HCT116 (cell line): Measurements from ENCODE around the gene CFAP54. TPM values are rescaled to one million over a fixed set of nuclear protein-coding genes. Genes with fewer than 3 reads are reported as not detected.

Experiments used
- ATAC-seq: fragments of 200-7000 bp; cut with Tn5 transposase; 2 replicates; pipeline ENCODE4 v1.9.1; 2020; ENCODE audit warnings: mild to moderate bottlenecking, moderate library complexity
- BruUV-seq: library from RNA; stranded (reverse); fragments of 400-500 nt; replicated peaks from 2 replicates; lab custom pipeline; 2021; lab: Mats Ljungman, UMichigan
- CTCF ChIA-PET: fragments of 300-600 bp; sonication (Branson Sonifier 250); formaldehyde crosslinking; loops from one replicate; lab custom pipeline; 2021; ENCODE audit warnings: antibody characterized with exemption; lab: Charles Lee
- POLR2A ChIA-PET: fragments of 300-600, 350-600 bp; sonication (Branson Sonifier 250); formaldehyde crosslinking; loops from one replicate; lab custom pipeline; 2021; ENCODE audit warnings: antibody characterized with exemption; lab: Charles Lee
- RAD21 ChIA-PET, 2 experiments: fragments of 300-600 bp; sonication (Branson Sonifier 250); formaldehyde crosslinking; loops; one replicate each; lab custom pipeline; 2023; ENCODE audit warnings: low total read pairs in 2 of 2; ENCODE audit not compliant: uncharacterized antibody in 2 of 2, unreplicated experiment in 2 of 2, low non-redundant PET in 1 of 2; lab: Charles Lee
- DNase-seq: peaks from one replicate; pipeline ENCODE4 v3.0.0-alpha.2; 2010; ENCODE audit warnings: low read depth, low spot score
- H2AFZ ChIP-seq: fragments of 200-600 bp; shearing (Covaris generic), sonication (generic); 2 replicates; pipeline ENCODE4 v1.6.1; 2017; ENCODE audit warnings: low read depth, mixed run types, mixed read lengths, antibody characterized with exemption, low read length; ENCODE audit not compliant: poor library complexity, severe bottlenecking
- H3K27ac ChIP-seq: 2 replicates; pipeline ENCODE4 v1.5.1; 2012; ENCODE audit warnings: low read depth, low read length
- H3K27me3 ChIP-seq: fragments of 200-600 bp; sonication (generic); 2 replicates; pipeline ENCODE4 v1.6.1; 2016; ENCODE audit warnings: mixed run types, low read length, mixed read lengths; ENCODE audit not compliant: insufficient read depth
- H3K36me3 ChIP-seq, 2 experiments: fragments of 200-500 bp in 1 of 2; fragments of 200-600 bp in 1 of 2; sonication (Bioruptor generic) in 1 of 2; sonication (generic) in 1 of 2; 2 replicates each; pipeline versions ENCODE4 v1.5.1 to v1.6.1; 2014 to 2016; ENCODE audit warnings: low read length in 2 of 2, inconsistent platforms in 1 of 2, mixed read lengths in 1 of 2, mixed run types in 1 of 2; ENCODE audit not compliant: insufficient read depth in 2 of 2, control insufficient read depth in 1 of 2
- H3K4me1 ChIP-seq, 2 experiments: fragments of 200-600 bp in 1 of 2; sonication (generic) in 1 of 2; 2 replicates each; pipeline versions ENCODE4 v1.5.1 to v1.6.1; 2012 to 2017; ENCODE audit warnings: low read length in 2 of 2, inconsistent platforms in 1 of 2, mild to moderate bottlenecking in 1 of 2, mixed read lengths in 1 of 2, mixed run types in 1 of 2, moderate library complexity in 1 of 2; ENCODE audit not compliant: insufficient read depth in 2 of 2, control insufficient read depth in 1 of 2
- H3K4me2 ChIP-seq: fragments of 200-600 bp; sonication (generic); 2 replicates; pipeline ENCODE4 v1.6.1; 2017; ENCODE audit warnings: mixed run types, low read length, mixed read lengths
- H3K4me3 ChIP-seq, 2 experiments: fragments of 200-600 bp in 1 of 2; sonication (generic) in 1 of 2; replicated peaks in 1 of 2; 2 replicates each; pipeline ENCODE4 v1.5.1; 2011 to 2016; ENCODE audit warnings: low read length in 2 of 2, control low read depth in 1 of 2, low read depth in 1 of 2, mild to moderate bottlenecking in 1 of 2, mixed read lengths in 1 of 2, mixed run types in 1 of 2
- H3K79me2 ChIP-seq: fragments of 200-600 bp; sonication (generic); 2 replicates; pipeline ENCODE4 v1.6.1; 2017; ENCODE audit warnings: mild to moderate bottlenecking, mixed run types, low read length, moderate library complexity, mixed read lengths; ENCODE audit not compliant: insufficient read depth
- H3K9ac ChIP-seq: fragments of 200-600 bp; sonication (generic); 2 replicates; pipeline ENCODE4 v1.6.1; 2016; ENCODE audit warnings: low read length, mixed read lengths
- H3K9me2 ChIP-seq: fragments of 200-600 bp; sonication (generic), shearing (Covaris generic); 2 replicates; pipeline ENCODE4 v1.6.1; 2017; ENCODE audit warnings: mixed run types, mild to moderate bottlenecking, moderate library complexity; ENCODE audit not compliant: insufficient read depth
- H3K9me3 ChIP-seq, 2 experiments: fragments of 200-500 bp in 1 of 2; fragments of 200-600 bp in 1 of 2; sonication (Bioruptor generic) in 1 of 2; sonication (generic) in 1 of 2; 2 replicates each; pipeline ENCODE4 v1.6.1; 2014 to 2017; ENCODE audit warnings: low read length in 2 of 2, mixed read lengths in 2 of 2, inconsistent platforms in 1 of 2, low read depth in 1 of 2, mild to moderate bottlenecking in 1 of 2, mixed run types in 1 of 2, moderate library complexity in 1 of 2; ENCODE audit not compliant: control insufficient read depth in 1 of 2, insufficient read depth in 1 of 2
- H4K20me1 ChIP-seq: fragments of 200-600 bp; sonication (generic), shearing (Covaris generic); 2 replicates; pipeline ENCODE4 v1.6.1; 2017; ENCODE audit warnings: mixed run types, mild to moderate bottlenecking, moderate library complexity; ENCODE audit not compliant: insufficient read depth
- ATF3 ChIP-seq: IDR thresholded peaks from 2 replicates; pipeline ENCODE4 v1.6.1; 2012
- CEBPB ChIP-seq: IDR thresholded peaks from 2 replicates; pipeline ENCODE4 v1.6.1; 2012; ENCODE audit warnings: low read depth
- CTCF ChIP-seq, 3 experiments: fragments of 200-600 bp in 1 of 3; sonication (generic) in 1 of 3; IDR thresholded peaks in 2 of 3; conservative IDR thresholded peaks in 1 of 3; 2 replicates each; pipeline ENCODE4 v1.5.1; 2012 to 2017; ENCODE audit warnings: low read depth in 2 of 3, low read length in 2 of 3, antibody characterized with exemption in 1 of 3, borderline replicate concordance in 1 of 3, control low read depth in 1 of 3, mild to moderate bottlenecking in 1 of 3, mixed read lengths in 1 of 3, mixed run types in 1 of 3, moderate library complexity in 1 of 3; ENCODE audit not compliant: insufficient read depth in 1 of 3
- EGR1 ChIP-seq: IDR thresholded peaks from 2 replicates; pipeline ENCODE4 v1.6.1; 2012; ENCODE audit warnings: low read depth
- ELF1 ChIP-seq: IDR thresholded peaks from 2 replicates; pipeline ENCODE4 v1.6.1; 2012; ENCODE audit warnings: low read depth, borderline replicate concordance
- EZH2 ChIP-seq: fragments of 200-600 bp; sonication (generic); IDR thresholded peaks from 2 replicates; pipeline ENCODE4 v1.6.1; 2017; ENCODE audit warnings: antibody characterized with exemption, mixed run types
- JUND ChIP-seq: IDR thresholded peaks from 2 replicates; pipeline ENCODE4 v1.6.1; 2012
- MAX ChIP-seq: IDR thresholded peaks from 2 replicates; pipeline ENCODE4 v1.6.1; 2012
- POLR2A ChIP-seq: IDR thresholded peaks from 2 replicates; pipeline ENCODE4 v1.7.0; 2011; ENCODE audit warnings: borderline replicate concordance; ENCODE audit not compliant: insufficient read depth, insufficient read length; ENCODE audit errors: extremely low read depth
- REST ChIP-seq: IDR thresholded peaks from 2 replicates; pipeline ENCODE4 v1.6.1; 2012; ENCODE audit warnings: low read depth
- SP1 ChIP-seq: IDR thresholded peaks from 2 replicates; pipeline ENCODE4 v1.6.1; 2012; ENCODE audit warnings: low read depth
- SRF ChIP-seq: IDR thresholded peaks from 2 replicates; pipeline ENCODE4 v1.6.1; 2012; ENCODE audit warnings: low read depth
- ZBTB33 ChIP-seq: IDR thresholded peaks from 2 replicates; pipeline ENCODE4 v1.6.1; 2011; ENCODE audit warnings: mild to moderate bottlenecking, low read length, moderate library complexity; ENCODE audit not compliant: insufficient replicate concordance; ENCODE audit errors: extremely low read depth
- ZFX ChIP-seq: fragments of 450-650 bp; IDR thresholded peaks from 2 replicates; pipeline ENCODE4 v1.6.1; 2017
- ZNF274 ChIP-seq: fragments of 200-500 bp; sonication (Bioruptor generic); IDR thresholded peaks from 2 replicates; pipeline ENCODE4 v1.6.1; 2014; ENCODE audit warnings: mild to moderate bottlenecking, low read depth, low read length, inconsistent platforms
- intact Hi-C: fragments of 100-400 bp; cut with micrococcal nuclease; formaldehyde crosslinking; loops from 2 replicates; pipeline ENCODE4 v1.10.0; 2022
- total RNA-seq: library from RNA; stranded (reverse); gene quantifications from one replicate; pipeline ENCODE4 v1.2.1, GENCODE V29; 2021; ENCODE audit not compliant: unreplicated experiment

Gene CFAP54
- total RNA-seq, 1 experiment from 2014 or later: 0.25 TPM

- Histone ChIP-seq H3K9ac (no peak overlapping the region), H3K9me2 (no peaks in the 10 kb centered on the region), H3K27me3 (no peaks in the 10 kb centered on the region), H3K4me1 (peaks cover 8 to 26% of the 10 kb centered on the region in 2 experiments; a peak in 3 of 4 replicates), H2AFZ (no peak overlapping the region), H3K9me3 (no peaks in the 10 kb centered on the region), H3K27ac (no peak overlapping the region), H3K36me3 (no peaks in the 10 kb centered on the region), H3K79me2 (no peaks in the 10 kb centered on the region), H3K4me2 (no peak overlapping the region), H3K4me3 (no peak overlapping the region), H4K20me1 (no peaks in the 10 kb centered on the region)
- RAD21 ChIA-PET: no interaction called here
- ATAC-seq (no peak), DNase-seq (no peak)
- TF ChIP-seq CTCF (IDR thresholded peaks at IDR 0.05 in 2 of 3, conservative IDR thresholded peaks at IDR 0.05 in 1 of 3; ENCODE audit: borderline replicate concordance in 1 of 3, insufficient read depth in 1 of 3, low read depth in 2 of 3, low read length in 2 of 3) (no peak), SP1 (no peak), ZFX (no peak), JUND (no peak), ELF1 (no peak), ZBTB33 (no peak), CEBPB (no peak), ATF3 (no peak), SRF (no peak), EGR1 (no peak), REST (no peak), EZH2 (no peak), POLR2A (no peak), ZNF274 (no peak), MAX (no peak)
- CTCF ChIA-PET: interaction anchor here (0.9 kb wide), 2 partner anchors 53 to 62 kb away, joined by 3 read pairs; no protein-coding TSS in a partner anchor
- POLR2A ChIA-PET: no interaction called here
- BruUV-seq: no TSS peak
- intact Hi-C loops: no loop called here
Measured at GRCh38 chr12:96454396-96454795, 35.0 kb upstream of the CFAP54 start.
